Trophoblast cell (in vitro differentiated cells and primary cell): ENCODE measurements around the gene SEC24C.
A peak's percentile ranks its signal among the peaks of the same experiment; 100 is the strongest.
"Not testable (repeated sequence)": the region's sequence is repeated elsewhere in the genome, so short reads cannot be mapped to it uniquely, and the experiment has no call there.

Experiments
- DNase-seq, 2 donors: peaks; one replicate each; pipeline ENCODE4 v3.0.0-alpha.2; 2016
- H2AFZ ChIP-seq: 2 replicates; pipeline ENCODE4 v1.6.1; 2013; ENCODE audit warnings: low read length, moderate library complexity, mild to moderate bottlenecking; ENCODE audit not compliant: insufficient read depth, poor library complexity
- H2AK5ac ChIP-seq: 2 replicates; pipeline ENCODE4 v1.6.1; 2013; ENCODE audit warnings: mild to moderate bottlenecking, low read length
- H2BK120ac ChIP-seq: 2 replicates; pipeline ENCODE4 v1.6.1; 2013; ENCODE audit warnings: low read length, mild to moderate bottlenecking, moderate library complexity; ENCODE audit not compliant: insufficient read depth, poor library complexity
- H2BK12ac ChIP-seq: 2 replicates; pipeline ENCODE4 v1.6.1; 2013; ENCODE audit warnings: mild to moderate bottlenecking, low read length, moderate library complexity
- H2BK5ac ChIP-seq: 2 replicates; pipeline ENCODE4 v1.6.1; 2013; ENCODE audit warnings: low read length, low read depth, moderate library complexity, mild to moderate bottlenecking; ENCODE audit not compliant: poor library complexity
- H3K14ac ChIP-seq: 2 replicates; pipeline ENCODE4 v1.6.1; 2013; ENCODE audit warnings: mild to moderate bottlenecking, low read length
- H3K18ac ChIP-seq: 2 replicates; pipeline ENCODE4 v1.6.1; 2013; ENCODE audit warnings: mild to moderate bottlenecking, low read length
- H3K23ac ChIP-seq: 2 replicates; pipeline ENCODE4 v1.6.1; 2013; ENCODE audit warnings: low read length
- H3K27ac ChIP-seq: 2 replicates; pipeline ENCODE4 v1.5.1; 2013; ENCODE audit warnings: low read depth, mild to moderate bottlenecking, inconsistent platforms, low read length, moderate library complexity
- H3K27me3 ChIP-seq: 2 replicates; pipeline ENCODE4 v1.6.1; 2013; ENCODE audit warnings: inconsistent platforms, mild to moderate bottlenecking, low read length, moderate library complexity; ENCODE audit not compliant: insufficient read depth
- H3K36me3 ChIP-seq, 2 experiments: 1 replicate in 1 of 2; 2 replicates in 1 of 2; pipeline ENCODE4 v1.6.1; 2013; ENCODE audit warnings: low read length in 2 of 2, mild to moderate bottlenecking in 2 of 2, moderate library complexity in 1 of 2; ENCODE audit not compliant: insufficient read depth in 2 of 2, control insufficient read depth in 1 of 2
- H3K4ac ChIP-seq: 2 replicates; pipeline ENCODE4 v1.6.1; 2013; ENCODE audit warnings: low read depth, mild to moderate bottlenecking, low read length, moderate library complexity
- H3K4me1 ChIP-seq, 2 experiments: 1 replicate in 1 of 2; 2 replicates in 1 of 2; pipeline ENCODE4 v1.6.1; 2013; ENCODE audit warnings: low read length in 2 of 2, mild to moderate bottlenecking in 2 of 2, moderate library complexity in 1 of 2; ENCODE audit not compliant: insufficient read depth in 2 of 2, control insufficient read depth in 1 of 2
- H3K4me2 ChIP-seq: 2 replicates; pipeline ENCODE4 v1.6.1; 2013; ENCODE audit warnings: inconsistent platforms, mild to moderate bottlenecking, low read length, moderate library complexity
- H3K4me3 ChIP-seq: 2 replicates; pipeline ENCODE4 v1.5.1; 2013; ENCODE audit warnings: mild to moderate bottlenecking, low read depth, low read length, inconsistent platforms
- H3K79me1 ChIP-seq: one replicate; pipeline ENCODE4 v1.6.1; 2013; ENCODE audit warnings: low read length
- H3K79me2 ChIP-seq: 2 replicates; pipeline ENCODE4 v1.6.1; 2013; ENCODE audit warnings: low read length, mild to moderate bottlenecking; ENCODE audit not compliant: control insufficient read depth, insufficient read depth, poor library complexity
- H3K9ac ChIP-seq: 2 replicates; pipeline ENCODE4 v1.6.1; 2013; ENCODE audit warnings: mild to moderate bottlenecking, low read length
- H3K9me3 ChIP-seq: 2 replicates; pipeline ENCODE4 v1.6.1; 2013; ENCODE audit warnings: low read depth, mild to moderate bottlenecking, control low read depth, inconsistent platforms, low read length; ENCODE audit not compliant: insufficient read depth
- H4K12ac ChIP-seq: 2 replicates; pipeline ENCODE4 v1.6.1; 2013; ENCODE audit warnings: low read depth, mild to moderate bottlenecking, low read length, moderate library complexity
- H4K8ac ChIP-seq: 2 replicates; pipeline ENCODE4 v1.6.1; 2013; ENCODE audit warnings: low read depth, mild to moderate bottlenecking, low read length, moderate library complexity
- H4K91ac ChIP-seq: one replicate; pipeline ENCODE4 v1.6.1; 2013; ENCODE audit warnings: low read depth, mild to moderate bottlenecking, low read length, moderate library complexity
- WGBS: extraction: QIAGEN DNeasy Blood & Tissue Kit; methylation state at CpG from one replicate; pipeline ENCODE4 v1.1.7; 2013; ENCODE audit warnings: missing lambda C conversion rate; ENCODE audit not compliant: insufficient read length, insufficient coverage; ENCODE audit errors: extremely low coverage; 5-methylcytosine and 5-hydroxymethylcytosine counted together

SEC24C gene

GRCh38 chr10:73734796-73735305, 9.3 kb upstream of the SEC24C start:
- Histone ChIP-seq H3K4me1 (peaks cover 2 to 3% of the 10 kb centered on the region in 2 experiments), H2BK12ac (no peak overlapping the region), H3K9ac (no peak overlapping the region), H2AFZ (no peak overlapping the region), H2AK5ac (no peak overlapping the region), H4K12ac (no peak overlapping the region), H4K8ac (no peak overlapping the region), H2BK5ac (no peak overlapping the region), H3K23ac (no peak overlapping the region), H4K91ac (no peak overlapping the region), H3K27ac (no peak overlapping the region), H3K27me3 (no peaks in the 10 kb centered on the region), H3K4me2 (no peak overlapping the region), H3K18ac (no peak overlapping the region), H3K79me1 (peaks cover 5% of the 10 kb centered on the region), H3K9me3 (no peaks in the 10 kb centered on the region), H3K4me3 (no peak overlapping the region), H3K14ac (no peak overlapping the region), H3K4ac (no peak overlapping the region), H3K79me2 (peaks cover 4% of the 10 kb centered on the region), H2BK120ac (no peak overlapping the region), H3K36me3 (peaks cover 23 to 31% of the 10 kb centered on the region in 2 experiments)
- DNase-seq = no peak
- WGBS = no CpG with 5 or more reads among the region's 5 CpGs

GRCh38 chr10:73740501-73741254, 3.5 kb upstream of the SEC24C start:
- not testable (repeated sequence) for H3K4ac ChIP-seq
- no CpG with 5 or more reads among the region's 18 CpGs for WGBS

GRCh38 chr10:73742454-73742734, 1.8 kb upstream of the SEC24C start:
- Histone ChIP-seq H3K14ac (no peak overlapping the region), H3K27ac (no peak overlapping the region), H3K18ac (no peak overlapping the region), H2BK5ac (no peak overlapping the region), H3K9me3 (no peaks in the 10 kb centered on the region), H3K4ac (no peak overlapping the region), H4K12ac (no peak overlapping the region), H2AK5ac (no peak overlapping the region), H3K79me1 (peaks cover 9% of the 10 kb centered on the region), H2BK12ac (no peak overlapping the region), H3K4me2 (no peak overlapping the region), H2AFZ (no peak overlapping the region), H3K79me2 (peaks cover 6% of the 10 kb centered on the region), H3K4me1 (peaks cover 0 to 2% of the 10 kb centered on the region in 2 experiments), H3K36me3 (peaks cover 8 to 12% of the 10 kb centered on the region in 2 experiments), H4K91ac (no peak overlapping the region), H4K8ac (no peak overlapping the region), H3K4me3 (no peak overlapping the region), H3K27me3 (no peaks in the 10 kb centered on the region), H2BK120ac (no peak overlapping the region), H3K23ac (no peak overlapping the region), H3K9ac (no peak overlapping the region)
- no CpG with 5 or more reads among the region's 5 CpGs for WGBS
- DNase-seq = no peak

More at GRCh38 chr10:73740501-73741254, 3.5 kb upstream of the SEC24C start:
- H3K27ac ChIP-seq, H3K14ac ChIP-seq, H2AFZ ChIP-seq, H4K91ac ChIP-seq, H4K8ac ChIP-seq, H4K12ac ChIP-seq, H3K4me3 ChIP-seq, H2BK120ac ChIP-seq, H3K36me3 ChIP-seq, H2AK5ac ChIP-seq, H3K4me1 ChIP-seq, H3K79me2 ChIP-seq, H2BK12ac ChIP-seq, H2BK5ac ChIP-seq, H3K18ac ChIP-seq, H3K79me1 ChIP-seq, H3K9me3 ChIP-seq, H3K23ac ChIP-seq, DNase-seq, H3K27me3 ChIP-seq, H3K4me2 ChIP-seq, H3K9ac ChIP-seq: not testable (repeated sequence)

DNA sequence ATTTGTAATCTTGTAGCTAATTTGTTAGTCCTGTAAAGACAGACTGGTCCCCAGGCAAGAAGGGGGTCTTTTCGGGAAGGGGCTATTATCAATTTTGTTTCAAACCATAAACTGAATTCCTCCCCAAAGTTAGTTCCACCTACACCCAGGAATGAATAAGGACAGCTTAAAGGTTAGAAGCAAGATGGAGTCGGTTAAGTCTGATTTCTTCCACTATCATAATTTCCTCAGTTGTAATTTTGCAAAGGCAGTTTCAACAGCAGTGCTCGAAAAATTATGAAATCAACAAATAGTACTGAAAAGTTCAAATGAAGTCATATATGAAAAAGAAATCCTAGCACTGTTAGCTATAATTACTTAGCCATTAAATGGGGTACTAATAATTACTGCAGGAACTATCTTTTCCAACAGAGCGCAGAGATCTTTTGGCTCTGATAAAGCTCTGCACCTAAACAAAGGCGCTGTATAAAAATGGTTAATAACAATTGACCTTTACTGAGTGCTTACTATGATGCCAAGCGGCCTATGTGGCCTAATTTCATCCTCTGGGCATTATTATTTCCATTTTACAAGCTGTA, 756 bp upstream of the SEC24C start:
- H2BK12ac ChIP-seq = no peak overlapping the region
- H3K9ac ChIP-seq = peak overlapping the region; percentile 95
- peak overlapping the region; percentile 34 for H2BK5ac ChIP-seq
- H3K79me2 ChIP-seq = peaks cover 6% of the 10 kb centered on the region
- H2BK120ac ChIP-seq = no peak overlapping the region
- no peak overlapping the region for H2AFZ ChIP-seq
- H3K79me1 ChIP-seq = peaks cover 9% of the 10 kb centered on the region
- no CpG with 5 or more reads among the region's 6 CpGs for WGBS
- H3K4me2 ChIP-seq = peak overlapping the region; percentile 86
- H3K27me3 ChIP-seq = no peaks in the 10 kb centered on the region
- no peak overlapping the region for H3K23ac ChIP-seq
- peak overlapping the region; percentile 22 for H2AK5ac ChIP-seq
- peak overlapping the region; percentile 56 for H3K14ac ChIP-seq
- peak overlapping the region; percentile 67 for H3K27ac ChIP-seq
- H4K8ac ChIP-seq = peak overlapping the region; percentile 99
- peak overlapping the region; percentile 43 for H3K18ac ChIP-seq
- H3K4ac ChIP-seq = peak overlapping the region; percentile 50
- H3K4me1 ChIP-seq = peaks cover 0 to 2% of the 10 kb centered on the region in 2 experiments
- peak overlapping the region; percentile 60 for H4K12ac ChIP-seq
- H3K36me3 ChIP-seq = peaks cover 13 to 15% of the 10 kb centered on the region in 2 experiments
- H4K91ac ChIP-seq = peak overlapping the region; percentile 86
- DNase-seq = no peak
- peak overlapping the region; percentile 79 for H3K4me3 ChIP-seq
- H3K9me3 ChIP-seq = no peaks in the 10 kb centered on the region
